CD4-positive, alpha-beta memory T cell (primary cell): ENCODE measurements around the gene PRPF40B. TPM values are rescaled to one million over a fixed set of nuclear protein-coding genes. Genes with fewer than 3 reads are reported as not detected.

Experiments
- CTCF ChIA-PET: fragments of 350-600 bp; sonication (Branson Sonifier 250); formaldehyde crosslinking; loops from one replicate; lab custom pipeline; 2021; ENCODE audit warnings: inconsistent platforms; ENCODE audit not compliant: partially characterized antibody; lab: Charles Lee
- POLR2A ChIA-PET: fragments of 350-600 bp; sonication (Branson Sonifier 250); formaldehyde crosslinking; loops from one replicate; lab custom pipeline; 2021; ENCODE audit not compliant: partially characterized antibody; lab: Charles Lee
- DNase-seq, 5 donors: peaks; one replicate each; pipeline versions ENCODE4 v3.0.0 to v3.0.0-alpha.2; 2020 to 2022; ENCODE audit warnings: mixed read lengths in 1 of 5
- H3K27ac ChIP-seq: one replicate; pipeline ENCODE4 v1.7.0; 2013; ENCODE audit warnings: low read depth, low read length
- H3K27me3 ChIP-seq: 2 replicates; pipeline ENCODE4 v1.7.0; 2013; ENCODE audit warnings: mild to moderate bottlenecking, low read length, moderate library complexity; ENCODE audit not compliant: insufficient read depth
- H3K36me3 ChIP-seq: 2 replicates; pipeline ENCODE4 v1.7.0; 2013; ENCODE audit warnings: mild to moderate bottlenecking, low read length, moderate library complexity; ENCODE audit not compliant: insufficient read depth
- H3K4me1 ChIP-seq: 2 replicates; pipeline ENCODE4 v1.7.0; 2013; ENCODE audit warnings: mild to moderate bottlenecking, low read length, moderate library complexity; ENCODE audit not compliant: insufficient read depth
- H3K4me3 ChIP-seq, 2 donors: one replicate each; pipeline ENCODE4 v1.7.0; 2013; ENCODE audit warnings: low read length in 2 of 2, mild to moderate bottlenecking in 1 of 2
- H3K9me3 ChIP-seq, 2 donors: one replicate each; pipeline ENCODE4 v1.7.0; 2013; ENCODE audit warnings: low read length in 2 of 2, control low read depth in 1 of 2; ENCODE audit not compliant: control insufficient read depth in 1 of 2
- H3K27ac Mint-ChIP-seq, 7 donors: one replicate each; pipeline ENCODE4 v1.8.0; 2020 to 2021; ENCODE audit warnings: mixed read lengths in 7 of 7, mild to moderate bottlenecking in 6 of 7, inconsistent platforms in 3 of 7, moderate library complexity in 3 of 7
- H3K27me3 Mint-ChIP-seq, 2 donors: one replicate each; pipeline ENCODE4 v1.8.0; 2020 to 2021; ENCODE audit warnings: mixed read lengths in 2 of 2
- H3K36me3 Mint-ChIP-seq, 2 donors: one replicate each; pipeline ENCODE4 v1.8.0; 2020 to 2021; ENCODE audit warnings: mixed read lengths in 2 of 2, inconsistent platforms in 1 of 2, mild to moderate bottlenecking in 1 of 2
- H3K4me1 Mint-ChIP-seq, 4 donors: one replicate each; pipeline ENCODE4 v1.8.0; 2020 to 2021; ENCODE audit warnings: mixed read lengths in 4 of 4, mild to moderate bottlenecking in 1 of 4
- H3K4me3 Mint-ChIP-seq, 8 donors: one replicate each; pipeline ENCODE4 v1.8.0; 2020 to 2021; ENCODE audit warnings: mixed read lengths in 8 of 8, mild to moderate bottlenecking in 7 of 8, moderate library complexity in 6 of 8, inconsistent platforms in 3 of 8
- H3K9me3 Mint-ChIP-seq, 8 donors: one replicate each; pipeline ENCODE4 v1.8.0; 2020 to 2021; ENCODE audit warnings: mixed read lengths in 8 of 8, mild to moderate bottlenecking in 5 of 8, inconsistent platforms in 3 of 8, moderate library complexity in 1 of 8
- intact Hi-C: fragments of 100-400 bp; cut with micrococcal nuclease; formaldehyde crosslinking; loops from one replicate; pipeline ENCODE4 v1.15.1; 2023
- polyA plus RNA-seq, 2 donors: library from polyadenylated mRNA; unstranded; fragments of 300-500 nt; fragmentation: Illumina TruSeq; gene quantifications; one replicate each; pipeline ENCODE4 v1.2.3, GENCODE V29; 2021
- total RNA-seq, 2 experiments: library from RNA; stranded (reverse); gene quantifications; one replicate each; pipeline ENCODE4 v1.2.3, GENCODE V29; 2021

The PRPF40B gene
- total and polyA plus RNA-seq, 4 experiments from 2014 or later: 0.73 to 15.9 (median 9.9) TPM

DNA sequence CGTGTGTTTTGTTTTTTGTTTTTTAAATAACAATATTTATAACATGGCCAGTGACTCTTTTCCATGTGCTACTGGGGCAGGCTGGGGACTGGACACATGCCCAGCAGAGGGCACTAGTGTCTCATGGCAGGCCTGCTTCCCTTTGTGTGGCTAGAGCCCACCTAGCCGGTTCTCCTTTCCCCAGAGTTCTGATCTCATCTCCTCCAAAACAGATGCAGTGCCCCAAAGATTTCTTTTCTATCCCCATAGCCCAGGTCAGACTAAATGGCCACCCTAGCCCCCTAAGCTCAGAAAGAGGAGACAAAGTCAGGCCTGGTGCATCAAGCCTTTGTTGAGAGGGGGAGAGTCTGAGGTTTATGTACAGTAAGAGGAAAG lies 21.2 kb downstream of the PRPF40B start:
- intact Hi-C loops: loop anchor here (1.0 to 2.0 kb wide), 5 partner anchors 18 to 194 kb away; partner anchors contain the start of genes FMNL3 and TMBIM6
- Mint-ChIP-seq H3K36me3 (peaks cover 15 to 51% of the 10 kb centered on the region in 2 donors), H3K4me3 (peak overlapping the region in 3 of 8 donors; percentile 36 to 43 (median 37)), H3K27ac (peak overlapping the region; percentile 76 to 96 (median 93)), H3K4me1 (peaks cover 13 to 35% (median 22%) of the 10 kb centered on the region in 4 donors), H3K9me3 (no peaks in the 10 kb centered on the region), H3K27me3 (no peaks in the 10 kb centered on the region)
- no peak overlapping the region for H3K4me3 ChIP-seq
- peak overlapping the region; percentile 42 for H3K27ac ChIP-seq
- DNase-seq: peak; percentile 79 to 85 (median 80)
- peaks cover 32% of the 10 kb centered on the region for H3K36me3 ChIP-seq
- POLR2A ChIA-PET: interaction anchor here (0.6 to 7.8 kb wide), 8 partner anchors 9 to 492 kb away, joined by 3 to 98 read pairs (median 8); partner anchors contain the start of genes FMNL3, PRPF40B and TMBIM6
- no peaks in the 10 kb centered on the region for H3K27me3 ChIP-seq
- CTCF ChIA-PET: interaction anchor here (0.6 to 20.0 kb wide), 21 partner anchors 8 to 535 kb away, joined by 3 to 543 read pairs (median 5); partner anchors contain the start of genes BCDIN3D, FMNL3, PRPF40B and TMBIM6
- H3K9me3 ChIP-seq: no peaks in the 10 kb centered on the region
- peaks cover 18% of the 10 kb centered on the region for H3K4me1 ChIP-seq

DNA sequence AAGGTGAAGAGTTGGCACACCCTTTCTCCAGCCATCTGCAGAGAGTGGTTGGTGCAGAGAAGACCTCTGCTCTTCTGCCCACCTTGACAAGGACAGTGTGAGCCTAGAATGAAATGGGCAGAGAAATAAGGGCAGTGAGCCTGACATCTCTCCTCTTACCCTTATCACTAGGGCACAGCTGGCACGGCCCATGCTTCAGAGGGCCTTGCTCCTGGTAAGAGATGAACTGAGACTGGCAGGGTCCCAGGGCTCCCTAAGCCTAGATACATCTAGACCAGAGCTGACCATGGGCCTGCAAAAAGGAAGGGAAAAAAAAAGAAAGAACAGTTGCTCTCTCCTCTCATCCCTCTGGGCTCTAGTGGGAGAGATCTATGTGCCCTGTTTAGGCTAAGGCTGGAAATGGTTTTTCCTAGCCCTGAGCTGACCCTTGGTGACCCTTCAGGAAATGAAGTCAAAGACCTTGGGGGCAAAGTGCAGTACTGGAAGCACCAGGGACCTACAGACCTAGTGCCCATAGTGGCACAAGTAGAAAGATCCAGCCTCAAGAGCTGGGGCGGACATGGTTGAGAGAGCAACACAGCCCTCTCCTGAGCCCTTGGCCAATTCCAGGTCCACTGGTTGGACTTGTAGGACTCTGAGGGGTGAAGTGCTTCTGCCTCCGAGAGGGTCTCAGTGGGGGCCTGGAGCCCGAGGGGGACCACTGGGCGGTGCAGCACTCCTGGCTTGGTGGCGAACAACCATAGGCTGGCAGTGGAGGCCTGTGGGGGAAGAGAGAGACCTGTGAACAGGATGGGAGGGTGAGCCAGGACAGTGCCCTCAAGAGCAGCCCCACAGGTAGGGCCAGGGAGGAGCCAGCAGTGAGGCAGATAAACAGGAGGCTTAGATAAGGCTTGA lies 22.0 kb downstream of the PRPF40B start:
- Histone ChIP-seq H3K27ac (peak overlapping the region; percentile 42), H3K9me3 (no peaks in the 10 kb centered on the region), H3K27me3 (no peaks in the 10 kb centered on the region), H3K4me3 (no peak overlapping the region), H3K4me1 (peaks cover 18% of the 10 kb centered on the region), H3K36me3 (peaks cover 37% of the 10 kb centered on the region)
- no peaks in the 10 kb centered on the region for H3K27me3 Mint-ChIP-seq
- peaks cover 13 to 42% (median 24%) of the 10 kb centered on the region in 4 donors for H3K4me1 Mint-ChIP-seq
- peak overlapping the region; percentile 74 to 92 (median 82) for H3K27ac Mint-ChIP-seq
- peak overlapping the region in 1 of 8 donors; percentile 36 for H3K4me3 Mint-ChIP-seq
- ChIA-PET POLR2A (interaction anchor here (0.6 to 7.8 kb wide), 9 partner anchors 8 to 492 kb away, joined by 3 to 98 read pairs (median 7); partner anchors contain the start of genes FMNL3, PRPF40B and TMBIM6), CTCF (interaction anchor here (0.6 to 20.0 kb wide), 22 partner anchors 9 to 536 kb away, joined by 3 to 543 read pairs (median 5); partner anchors contain the start of genes BCDIN3D, FMNL3, PRPF40B and TMBIM6)
- intact Hi-C loops: loop anchor here (2.0 kb wide), 3 partner anchors 17 to 193 kb away; no protein-coding TSS in a partner anchor
- peaks cover 22 to 54% of the 10 kb centered on the region in 2 donors for H3K36me3 Mint-ChIP-seq
- no peaks in the 10 kb centered on the region for H3K9me3 Mint-ChIP-seq
- DNase-seq: no peak

GRCh38 chr12:49646331-49646830 lies 23.0 kb downstream of the PRPF40B start:
- Mint-ChIP-seq H3K36me3 (peaks cover 23 to 61% of the 10 kb centered on the region in 2 donors), H3K27ac (peak overlapping the region in 3 of 7 donors; percentile 28 to 82 (median 47)), H3K4me3 (no peak overlapping the region), H3K9me3 (no peaks in the 10 kb centered on the region), H3K4me1 (peaks cover 13 to 42% (median 24%) of the 10 kb centered on the region in 4 donors), H3K27me3 (no peaks in the 10 kb centered on the region)
- ChIA-PET POLR2A (interaction anchor here (3.0 to 7.8 kb wide), 2 partner anchors 16 to 60 kb away, joined by 15 to 98 read pairs; partner anchors contain the start of gene FMNL3), CTCF (interaction anchor here (1.9 to 20.0 kb wide), 5 partner anchors 9 to 63 kb away, joined by 4 to 543 read pairs (median 55); partner anchors contain the start of gene FMNL3)
- H3K27me3 ChIP-seq: no peaks in the 10 kb centered on the region
- no peak for DNase-seq
- peaks cover 46% of the 10 kb centered on the region for H3K36me3 ChIP-seq
- no peaks in the 10 kb centered on the region for H3K9me3 ChIP-seq
- no peak overlapping the region for H3K27ac ChIP-seq
- intact Hi-C loops: no loop called here
- no peak overlapping the region for H3K4me3 ChIP-seq
- H3K4me1 ChIP-seq: peaks cover 18% of the 10 kb centered on the region

- Mint-ChIP-seq H3K36me3 (peaks cover 23 to 64% of the 10 kb centered on the region in 2 donors), H3K27me3 (no peaks in the 10 kb centered on the region), H3K4me3 (no peak overlapping the region), H3K27ac (peak overlapping the region in 4 of 7 donors; percentile 41 to 77 (median 70)), H3K9me3 (no peaks in the 10 kb centered on the region), H3K4me1 (peaks cover 13 to 42% (median 24%) of the 10 kb centered on the region in 4 donors)
- no peak overlapping the region for H3K27ac ChIP-seq
- CTCF ChIA-PET: interaction anchor here (1.9 to 20.0 kb wide), 7 partner anchors 10 to 63 kb away, joined by 4 to 543 read pairs (median 20); partner anchors contain the start of gene FMNL3
- peaks cover 46% of the 10 kb centered on the region for H3K36me3 ChIP-seq
- POLR2A ChIA-PET: interaction anchor here (1.3 to 7.8 kb wide), 6 partner anchors 15 to 131 kb away, joined by 3 to 98 read pairs (median 5); partner anchors contain the start of genes FMNL3 and PRPF40B
- H3K4me1 ChIP-seq: peaks cover 18% of the 10 kb centered on the region
- H3K9me3 ChIP-seq: no peaks in the 10 kb centered on the region
- no peaks in the 10 kb centered on the region for H3K27me3 ChIP-seq
- intact Hi-C loops: no loop called here
- no peak overlapping the region for H3K4me3 ChIP-seq
- no peak for DNase-seq
Measured at GRCh38 chr12:49646871-49647654, 23.7 kb downstream of the PRPF40B start.

GRCh38 chr12:49647827-49648711 lies 24.7 kb downstream of the PRPF40B start:
- H3K4me3 Mint-ChIP-seq: no peak overlapping the region
- POLR2A ChIA-PET: interaction anchor here (1.0 to 7.8 kb wide), 9 partner anchors 14 to 195 kb away, joined by 3 to 98 read pairs (median 3); partner anchors contain the start of genes BCDIN3D, FMNL3 and PRPF40B
- H3K36me3 ChIP-seq: peaks cover 46% of the 10 kb centered on the region
- H3K27ac ChIP-seq: no peak overlapping the region
- H3K4me3 ChIP-seq: no peak overlapping the region
- peaks cover 18% of the 10 kb centered on the region for H3K4me1 ChIP-seq
- H3K27me3 ChIP-seq: no peaks in the 10 kb centered on the region
- no peaks in the 10 kb centered on the region for H3K9me3 Mint-ChIP-seq
- H3K27ac Mint-ChIP-seq: peak overlapping the region in 6 of 7 donors; percentile 39 to 77 (median 71)
- no peaks in the 10 kb centered on the region for H3K27me3 Mint-ChIP-seq
- intact Hi-C loops: no loop called here
- H3K4me1 Mint-ChIP-seq: peaks cover 13 to 42% (median 24%) of the 10 kb centered on the region in 4 donors
- CTCF ChIA-PET: interaction anchor here (0.9 to 20.0 kb wide), 12 partner anchors 11 to 463 kb away, joined by 3 to 543 read pairs (median 4); partner anchors contain the start of genes COX14, FMNL3 and TMBIM6
- H3K9me3 ChIP-seq: no peaks in the 10 kb centered on the region
- H3K36me3 Mint-ChIP-seq: peaks cover 30 to 68% of the 10 kb centered on the region in 2 donors
- no peak for DNase-seq
